ENCODE results near the gene CKS2. TPM values are rescaled to one million over a fixed set of nuclear protein-coding genes. Genes with fewer than 3 reads are reported as not detected.

The CKS2 gene
- total RNA-seq, 1 experiment from 2014 or later = 132 TPM

- ATAC-seq = no peak
- in situ Hi-C loops (cut with HindIII; ENCODE audit: low pct_unique_long_range_greater_than_20kb, low sequenced_read_pairs) (no loop called here), intact Hi-C loops (cut with micrococcal nuclease; ENCODE audit: unreplicated experiment) (no loop called here)
- Histone ChIP-seq H3K36me3 (ENCODE audit: control insufficient read depth, insufficient read depth, low read length) (no peaks in the 10 kb centered on the region), H3K4me1 (ENCODE audit: control insufficient read depth, insufficient read depth, low read length) (no peaks in the 10 kb centered on the region), H3K4me3 (ENCODE audit: low read depth in 2 of 2, low read length in 2 of 2) (no peak overlapping the region), H3K27ac (ENCODE audit: low read length) (no peak overlapping the region), H3K9me3 (ENCODE audit: control insufficient read depth, insufficient read depth, low read depth, low read length) (no peaks in the 10 kb centered on the region), H3K27me3 (ENCODE audit: control insufficient read depth, insufficient read depth, low read length) (no peaks in the 10 kb centered on the region)
- ChIA-PET POLR2A (no interaction called here), CTCF (no interaction called here)
- BruUV-seq (replicated peaks) = no TSS peak
- DNase-seq (ENCODE audit: low read depth, low spot score) = no peak
- TF ChIP-seq POLR2AphosphoS5 (IDR thresholded peaks at IDR 0.05; ENCODE audit: low read depth, low read length) (no peak), REST (IDR thresholded peaks at IDR 0.05; ENCODE audit: insufficient read depth in 1 of 2, low read depth in 2 of 2, low read length in 1 of 2) (no peak), CTCF (IDR thresholded peaks at IDR 0.05) (no peak), SIN3A (IDR thresholded peaks at IDR 0.05; ENCODE audit: borderline replicate concordance, insufficient read depth, low read depth, low read length) (no peak), TCF7L2 (IDR thresholded peaks at IDR 0.05; ENCODE audit: low read depth, low read length) (no peak)
These were observed 52.3 kb downstream of the CKS2 start for GRCh38 chr9:89363311-89363670.

- TF ChIP-seq POLR2AphosphoS5 (IDR thresholded peaks at IDR 0.05; ENCODE audit: low read depth, low read length) = no peak
- no peak for TF ChIP-seq CTCF (IDR thresholded peaks at IDR 0.05)
- no peak for TF ChIP-seq REST (IDR thresholded peaks at IDR 0.05; ENCODE audit: insufficient read depth in 1 of 2, low read depth in 2 of 2, low read length in 1 of 2)
- no peak for TF ChIP-seq TCF7L2 (IDR thresholded peaks at IDR 0.05; ENCODE audit: low read depth, low read length)
- no peak for TF ChIP-seq SIN3A (IDR thresholded peaks at IDR 0.05; ENCODE audit: borderline replicate concordance, insufficient read depth, low read depth, low read length)
- no peak overlapping the region for H3K27ac ChIP-seq (ENCODE audit: low read length)
- no TSS peak for BruUV-seq (replicated peaks)
- in situ Hi-C loops (cut with HindIII; ENCODE audit: low pct_unique_long_range_greater_than_20kb, low sequenced_read_pairs) (no loop called here), intact Hi-C loops (cut with micrococcal nuclease; ENCODE audit: unreplicated experiment) (no loop called here)
- H3K27me3 ChIP-seq (ENCODE audit: control insufficient read depth, insufficient read depth, low read length) = no peaks in the 10 kb centered on the region
- H3K4me1 ChIP-seq (ENCODE audit: control insufficient read depth, insufficient read depth, low read length) = no peaks in the 10 kb centered on the region
- no peak overlapping the region for H3K4me3 ChIP-seq (ENCODE audit: low read depth in 2 of 2, low read length in 2 of 2)
- CTCF ChIA-PET = no interaction called here
- DNase-seq (ENCODE audit: low read depth, low spot score) = no peak
- ATAC-seq = no peak
- POLR2A ChIA-PET = no interaction called here
- H3K9me3 ChIP-seq (ENCODE audit: control insufficient read depth, insufficient read depth, low read depth, low read length) = no peaks in the 10 kb centered on the region
- no peaks in the 10 kb centered on the region for H3K36me3 ChIP-seq (ENCODE audit: control insufficient read depth, insufficient read depth, low read length)
These were observed 53.1 kb downstream of the CKS2 start for GRCh38 chr9:89363921-89364665.
